A172 (cell line): ENCODE results near the gene SEC22A. TPM values are rescaled to one million over a fixed set of nuclear protein-coding genes. Genes with fewer than 3 reads are reported as not detected.

Experiments used
- DNase-seq: peaks from one replicate; pipeline ENCODE4 v3.0.0-alpha.2; 2015; ENCODE audit warnings: low spot score
- total RNA-seq: library from RNA; depleted of rRNA; stranded (reverse); fragments of >200 nt; shearing (Covaris generic); gene quantifications from 2 replicates; pipeline ENCODE4 v1.2.3, GENCODE V29; 2014

Gene SEC22A
- total RNA-seq, 1 experiment from 2014 or later: 34.6 TPM

GRCh38 chr3:123287051-123287961, 85.6 kb downstream of the SEC22A start:
- no peak for DNase-seq

DNA sequence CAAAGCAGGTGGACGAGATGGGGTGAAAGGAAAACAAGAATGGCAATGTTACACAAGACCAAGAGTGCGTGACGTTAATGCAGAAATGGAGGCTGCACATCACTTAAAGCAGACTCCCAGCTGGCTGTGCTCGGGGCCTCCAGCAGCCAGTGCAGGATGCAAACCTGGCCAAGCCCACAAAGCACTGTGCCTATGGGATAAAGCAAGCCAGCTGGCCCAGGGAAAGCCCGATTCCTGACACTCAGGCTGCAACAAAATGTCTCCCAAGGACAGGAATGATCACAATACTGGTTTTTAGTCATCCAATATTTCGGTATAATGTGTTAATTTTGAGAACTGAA, 86.2 kb downstream of the SEC22A start:
- DNase-seq: no peak

GRCh38 chr3:123289391-123290106, 87.8 kb downstream of the SEC22A start:
- DNase-seq: no peak

DNA sequence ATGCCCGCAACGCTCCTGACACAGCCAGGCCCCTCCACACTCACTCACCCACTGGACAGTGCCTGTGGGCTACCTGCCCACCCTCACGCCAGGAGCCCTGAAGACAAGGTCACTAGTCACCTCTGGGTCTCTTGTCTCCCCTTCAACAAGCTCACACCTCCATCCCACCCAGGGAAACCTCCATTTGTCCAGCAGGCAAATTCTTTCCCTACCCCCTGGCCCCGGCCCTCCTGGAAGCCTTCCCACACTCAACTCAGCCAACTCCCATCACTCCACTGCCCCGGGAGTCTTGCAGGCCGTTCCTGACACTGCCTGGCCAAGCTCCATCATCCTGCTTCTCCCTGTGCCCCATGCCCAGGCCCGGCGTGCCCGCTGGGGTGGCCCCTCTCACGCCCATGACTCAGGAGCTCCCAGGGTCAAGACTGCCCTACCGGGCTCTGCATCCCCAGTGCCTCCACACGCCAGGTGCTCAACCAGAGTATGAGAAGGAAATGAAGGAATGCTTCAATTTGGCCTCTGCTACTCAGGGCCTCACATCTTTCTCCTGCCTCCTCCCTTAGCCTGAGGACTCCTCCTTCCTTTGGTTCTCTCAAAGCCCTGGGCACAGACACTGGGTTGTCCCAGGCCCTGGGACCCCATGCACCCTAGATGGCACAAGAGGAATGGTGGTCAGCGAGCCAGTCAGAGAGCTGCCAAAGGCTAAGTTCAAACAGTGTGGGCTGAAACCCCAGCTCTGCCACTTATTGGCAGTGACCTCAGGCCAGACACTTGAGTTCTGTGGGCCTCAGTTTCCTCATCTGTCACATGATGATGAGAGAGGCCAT, 88.6 kb downstream of the SEC22A start:
- no peak for DNase-seq

GRCh38 chr3:123290962-123291361, 89.2 kb downstream of the SEC22A start:
- no peak for DNase-seq

GRCh38 chr3:123291404-123291803, 89.7 kb downstream of the SEC22A start:
- no peak for DNase-seq

- DNase-seq: no peak
Observed at GRCh38 chr3:123292321-123293310, 90.9 kb downstream of the SEC22A start.

GRCh38 chr3:123294296-123294938, 92.7 kb downstream of the SEC22A start:
- DNase-seq: no peak

DNA sequence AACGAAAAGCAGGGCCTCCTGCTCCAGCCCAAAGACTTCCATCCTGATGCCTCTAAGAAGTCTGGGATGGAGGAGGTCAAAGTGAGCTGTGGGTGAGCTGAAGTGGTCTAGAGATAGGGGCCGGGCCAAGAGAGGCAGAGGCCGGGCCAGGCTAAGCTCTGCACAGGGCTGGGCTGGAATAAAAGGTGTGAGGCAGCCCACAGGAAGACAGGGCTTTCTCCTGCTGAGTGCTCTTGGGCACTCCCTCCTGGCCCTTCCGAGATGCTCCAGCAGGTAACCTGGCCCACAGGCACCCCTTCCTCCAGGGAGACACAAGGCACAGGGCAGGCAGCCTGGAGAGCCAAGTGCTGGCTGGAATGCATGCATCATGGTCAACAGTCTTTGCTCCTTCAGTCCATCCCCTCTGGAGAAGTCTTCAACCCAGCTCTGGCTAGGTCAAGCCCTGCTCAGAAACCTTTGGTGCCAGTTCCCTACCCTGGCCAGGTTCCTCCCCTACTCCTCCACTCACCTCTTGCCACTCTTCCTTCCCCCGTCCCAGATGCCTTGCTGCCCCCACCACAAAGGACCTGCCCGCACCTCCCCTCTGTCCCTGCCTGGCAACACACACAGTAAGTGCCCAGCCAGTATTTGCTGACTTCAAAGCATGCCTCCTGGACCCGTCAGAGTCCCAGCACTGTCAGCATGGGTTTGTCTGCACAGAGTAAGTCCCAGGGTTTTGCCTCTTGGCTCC, 93.6 kb downstream of the SEC22A start:
- no peak for DNase-seq

DNA sequence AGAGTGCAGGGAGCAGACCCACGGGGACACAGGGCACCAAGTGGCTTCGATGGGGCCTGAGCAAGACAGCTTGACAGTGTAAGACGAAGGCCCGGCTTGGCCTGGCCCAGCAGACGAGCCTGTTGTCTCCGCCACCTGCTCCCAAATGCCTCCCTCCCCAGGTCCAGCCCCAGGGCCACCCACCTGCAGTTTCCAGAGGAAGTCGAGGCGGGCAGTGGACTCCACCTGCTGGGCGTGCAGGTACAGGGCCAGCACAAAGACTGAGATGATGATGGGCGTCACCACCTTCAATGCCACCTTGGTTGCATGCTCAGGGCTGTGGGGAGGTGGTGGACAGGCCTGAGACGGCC, 94.1 kb downstream of the SEC22A start:
- no peak for DNase-seq

DNA sequence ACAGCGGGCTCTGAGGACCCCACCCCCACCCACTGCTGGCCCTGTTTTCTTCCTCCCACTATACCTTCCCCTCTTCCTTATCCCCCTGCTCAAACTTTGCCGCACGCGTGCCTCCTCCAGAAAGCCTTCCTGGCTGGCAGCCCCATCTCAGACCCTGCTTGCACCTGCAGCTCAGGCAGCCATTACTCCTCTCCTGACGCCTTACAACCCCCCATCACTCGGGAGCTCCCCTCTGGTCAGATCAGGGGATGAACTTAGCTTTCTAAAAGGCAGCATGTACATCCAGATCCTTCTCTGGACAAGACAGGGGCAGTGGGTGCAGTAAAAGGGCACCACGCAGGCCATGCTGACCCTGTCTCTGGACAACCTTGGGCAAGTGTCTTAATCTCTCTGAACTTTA, 94.5 kb downstream of the SEC22A start:
- DNase-seq: no peak

DNA sequence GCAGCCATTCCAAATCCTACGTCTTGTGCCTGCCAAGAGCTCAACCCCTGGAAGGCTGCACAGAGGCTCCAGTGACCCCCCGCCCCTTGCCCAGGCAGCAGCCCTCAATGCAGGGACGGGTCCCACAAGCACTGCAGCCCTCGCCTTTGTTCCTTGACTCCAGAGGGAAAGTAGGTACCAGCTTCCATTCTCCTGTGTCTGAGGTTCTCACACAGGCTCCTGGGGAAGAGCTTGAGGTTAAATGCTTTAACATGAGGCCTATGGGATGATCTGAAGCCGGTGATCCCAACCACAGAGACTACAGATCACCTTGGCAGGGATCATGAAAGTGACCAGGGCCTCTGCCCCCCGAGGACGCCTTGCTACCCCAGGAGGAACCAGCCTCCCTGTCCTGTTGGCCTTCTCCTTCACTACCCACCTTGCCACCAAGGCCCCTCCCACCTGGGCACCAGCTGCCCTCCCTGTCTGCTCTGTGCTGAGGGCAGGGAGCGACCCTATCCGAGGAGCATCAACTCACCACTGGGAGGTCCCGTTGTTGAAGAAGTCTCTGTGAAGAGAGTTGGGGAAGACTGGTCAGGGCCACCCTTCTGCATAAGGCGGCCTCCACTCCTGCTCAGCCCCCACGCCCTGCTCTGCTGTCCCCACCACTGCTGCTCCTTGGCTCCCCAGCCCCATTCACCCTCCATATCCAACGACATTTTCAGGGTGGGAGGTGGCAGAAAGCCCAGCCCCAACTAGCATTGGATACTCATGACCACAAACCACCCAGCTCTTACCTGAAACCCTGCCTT, 95.3 kb downstream of the SEC22A start:
- DNase-seq: no peak

GRCh38 chr3:123297627-123297899, 95.8 kb downstream of the SEC22A start:
- DNase-seq: no peak

DNA sequence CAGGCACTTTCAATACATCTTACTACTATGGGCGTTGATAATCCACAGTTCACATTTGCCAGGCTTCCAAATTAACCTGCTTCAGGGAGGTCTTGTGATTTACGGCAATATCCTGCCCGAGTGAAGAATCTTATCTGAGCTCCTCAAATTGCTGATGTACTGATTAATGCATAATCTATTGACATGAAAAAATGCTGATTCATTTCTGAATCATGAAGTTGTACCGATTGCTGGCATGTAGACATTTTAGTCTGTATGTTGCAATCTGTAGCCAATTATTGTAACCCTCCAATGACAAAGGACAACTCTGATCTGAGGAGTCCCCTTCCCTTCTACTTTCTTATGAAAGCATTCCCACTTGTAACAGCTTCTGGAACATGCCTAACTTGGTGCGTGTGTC, 97.2 kb downstream of the SEC22A start:
- no peak for DNase-seq

- DNase-seq: no peak
Observed at GRCh38 chr3:123299581-123299980, 97.8 kb downstream of the SEC22A start.

GRCh38 chr3:123300056-123300455, 98.3 kb downstream of the SEC22A start:
- no peak for DNase-seq

DNA sequence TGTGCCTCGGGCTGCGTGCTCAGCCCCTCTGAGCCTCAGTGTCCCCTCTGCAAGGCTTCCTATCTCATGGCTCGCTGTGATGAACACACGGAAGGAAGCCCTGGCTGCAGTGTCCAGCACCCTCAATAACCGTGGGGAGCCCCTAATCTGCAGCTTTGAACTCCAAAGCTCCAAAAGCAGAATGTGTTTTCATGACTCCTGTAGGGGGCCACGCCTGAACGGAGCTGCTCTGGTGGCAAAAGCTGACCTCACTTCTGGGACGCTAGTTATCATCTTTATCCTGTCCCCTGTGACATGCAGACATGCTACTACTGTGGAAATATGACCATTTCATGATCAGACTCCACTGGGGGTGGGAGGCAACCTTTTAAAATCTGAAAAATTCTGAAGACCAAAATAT, 98.8 kb downstream of the SEC22A start:
- DNase-seq: no peak

- DNase-seq: no peak
Observed at GRCh38 chr3:123301331-123302184, 99.8 kb downstream of the SEC22A start.
